Kidney epithelial cell (primary cell): Measurements from ENCODE around the gene HOXA11. TPM values are rescaled to one million over a fixed set of nuclear protein-coding genes. Genes with fewer than 3 reads are reported as not detected.

Experiments used
- DNase-seq: peaks from one replicate; pipeline ENCODE4 v3.0.0-alpha.2; 2010; ENCODE audit warnings: low read depth
- H3K27me3 ChIP-seq: 2 replicates; pipeline ENCODE4 v1.6.0; 2011; ENCODE audit warnings: low read length; ENCODE audit not compliant: control insufficient read depth, insufficient read depth
- H3K36me3 ChIP-seq: 2 replicates; pipeline ENCODE4 v1.5.1; 2011; ENCODE audit warnings: low read length; ENCODE audit not compliant: control insufficient read depth, insufficient read depth
- H3K4me3 ChIP-seq: 2 replicates; pipeline ENCODE4 v1.5.1; 2011; ENCODE audit warnings: low read depth, mild to moderate bottlenecking, control low read depth, low read length
- total RNA-seq: library from RNA; depleted of rRNA; stranded (reverse); fragments of >200 nt; gene quantifications from 2 replicates; pipeline ENCODE4 v1.2.3, GENCODE V29; 2015
- TF ChIP-seq, protein P1 (sequence below): IDR thresholded peaks from 2 replicates; pipeline ENCODE4 v1.5.1; 2011; ENCODE audit warnings: mild to moderate bottlenecking, moderate library complexity, low read length, control low read depth, inconsistent platforms; ENCODE audit not compliant: insufficient read depth, poor library complexity, severe bottlenecking

The HOXA11 gene
- total RNA-seq, 1 donor from 2014 or later: 17.3 TPM

DNA sequence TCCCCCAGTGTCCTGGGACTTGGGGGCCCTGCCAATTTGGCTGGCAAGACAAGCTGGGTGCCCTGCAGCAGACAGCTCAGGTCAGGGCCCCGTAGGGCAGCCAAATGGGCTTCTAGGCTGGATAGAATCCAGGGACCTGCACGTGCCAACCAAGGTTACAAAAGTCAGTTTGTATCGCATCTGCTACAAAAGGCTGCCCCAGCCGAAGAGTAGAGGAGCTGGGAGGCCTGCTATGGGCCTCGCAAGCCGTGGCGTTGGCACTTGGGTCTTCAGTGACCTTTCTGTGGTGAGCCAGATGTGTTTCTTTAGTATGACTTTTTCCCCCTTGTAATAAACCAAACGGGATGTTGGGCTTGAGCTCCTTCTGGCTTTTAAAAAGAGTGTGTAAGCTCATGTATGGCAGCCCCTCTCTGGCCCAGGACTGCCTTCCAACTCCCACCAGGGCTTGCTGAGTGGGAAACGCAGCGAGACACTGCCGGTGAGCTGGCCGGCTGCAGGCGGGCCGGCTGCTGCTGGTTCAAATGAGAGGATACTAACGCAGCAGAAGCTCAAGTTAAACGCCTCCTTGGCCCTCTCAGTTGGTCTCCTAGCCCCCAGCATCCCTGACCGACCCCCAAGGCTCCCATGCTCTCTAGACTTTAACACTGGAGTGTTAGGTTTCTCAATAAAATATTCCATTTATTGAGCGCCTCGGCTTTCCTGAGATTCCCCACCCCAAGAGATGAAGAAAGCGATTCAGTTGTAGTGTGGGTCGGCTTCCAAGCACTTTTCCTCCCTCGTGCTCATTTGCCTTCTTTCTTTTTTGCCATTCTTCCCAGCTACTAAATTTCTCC is 7.9 kb downstream of the HOXA11 start:
- Histone ChIP-seq H3K4me3 (peak overlapping the region; percentile 72), H3K36me3 (peaks cover 1% of the 10 kb centered on the region), H3K27me3 (no peaks in the 10 kb centered on the region)
- no peak for DNase-seq
- TF ChIP-seq, protein P1, sequence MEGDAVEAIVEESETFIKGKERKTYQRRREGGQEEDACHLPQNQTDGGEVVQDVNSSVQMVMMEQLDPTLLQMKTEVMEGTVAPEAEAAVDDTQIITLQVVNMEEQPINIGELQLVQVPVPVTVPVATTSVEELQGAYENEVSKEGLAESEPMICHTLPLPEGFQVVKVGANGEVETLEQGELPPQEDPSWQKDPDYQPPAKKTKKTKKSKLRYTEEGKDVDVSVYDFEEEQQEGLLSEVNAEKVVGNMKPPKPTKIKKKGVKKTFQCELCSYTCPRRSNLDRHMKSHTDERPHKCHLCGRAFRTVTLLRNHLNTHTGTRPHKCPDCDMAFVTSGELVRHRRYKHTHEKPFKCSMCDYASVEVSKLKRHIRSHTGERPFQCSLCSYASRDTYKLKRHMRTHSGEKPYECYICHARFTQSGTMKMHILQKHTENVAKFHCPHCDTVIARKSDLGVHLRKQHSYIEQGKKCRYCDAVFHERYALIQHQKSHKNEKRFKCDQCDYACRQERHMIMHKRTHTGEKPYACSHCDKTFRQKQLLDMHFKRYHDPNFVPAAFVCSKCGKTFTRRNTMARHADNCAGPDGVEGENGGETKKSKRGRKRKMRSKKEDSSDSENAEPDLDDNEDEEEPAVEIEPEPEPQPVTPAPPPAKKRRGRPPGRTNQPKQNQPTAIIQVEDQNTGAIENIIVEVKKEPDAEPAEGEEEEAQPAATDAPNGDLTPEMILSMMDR: no peak

DNA sequence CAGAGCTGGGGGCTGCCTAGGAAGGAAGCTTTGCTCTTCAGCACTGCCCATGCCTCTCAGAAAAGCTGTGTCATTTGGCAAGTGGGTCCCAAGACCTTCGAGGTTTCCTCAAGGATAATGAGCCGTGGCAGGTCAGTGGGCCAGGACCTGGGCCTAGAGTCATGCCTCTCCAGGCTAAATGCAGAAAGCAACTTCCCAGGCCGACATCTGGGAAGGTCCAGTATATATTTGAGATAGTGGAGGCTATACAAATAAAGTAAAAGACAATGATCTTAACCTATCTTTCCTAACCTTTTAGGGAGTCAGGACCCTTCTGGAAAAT is 8.5 kb downstream of the HOXA11 start:
- H3K4me3 ChIP-seq: peak overlapping the region; percentile 72
- no peaks in the 10 kb centered on the region for H3K27me3 ChIP-seq
- TF ChIP-seq, protein P1: no peak
- DNase-seq: no peak
- peaks cover 1% of the 10 kb centered on the region for H3K36me3 ChIP-seq

DNA sequence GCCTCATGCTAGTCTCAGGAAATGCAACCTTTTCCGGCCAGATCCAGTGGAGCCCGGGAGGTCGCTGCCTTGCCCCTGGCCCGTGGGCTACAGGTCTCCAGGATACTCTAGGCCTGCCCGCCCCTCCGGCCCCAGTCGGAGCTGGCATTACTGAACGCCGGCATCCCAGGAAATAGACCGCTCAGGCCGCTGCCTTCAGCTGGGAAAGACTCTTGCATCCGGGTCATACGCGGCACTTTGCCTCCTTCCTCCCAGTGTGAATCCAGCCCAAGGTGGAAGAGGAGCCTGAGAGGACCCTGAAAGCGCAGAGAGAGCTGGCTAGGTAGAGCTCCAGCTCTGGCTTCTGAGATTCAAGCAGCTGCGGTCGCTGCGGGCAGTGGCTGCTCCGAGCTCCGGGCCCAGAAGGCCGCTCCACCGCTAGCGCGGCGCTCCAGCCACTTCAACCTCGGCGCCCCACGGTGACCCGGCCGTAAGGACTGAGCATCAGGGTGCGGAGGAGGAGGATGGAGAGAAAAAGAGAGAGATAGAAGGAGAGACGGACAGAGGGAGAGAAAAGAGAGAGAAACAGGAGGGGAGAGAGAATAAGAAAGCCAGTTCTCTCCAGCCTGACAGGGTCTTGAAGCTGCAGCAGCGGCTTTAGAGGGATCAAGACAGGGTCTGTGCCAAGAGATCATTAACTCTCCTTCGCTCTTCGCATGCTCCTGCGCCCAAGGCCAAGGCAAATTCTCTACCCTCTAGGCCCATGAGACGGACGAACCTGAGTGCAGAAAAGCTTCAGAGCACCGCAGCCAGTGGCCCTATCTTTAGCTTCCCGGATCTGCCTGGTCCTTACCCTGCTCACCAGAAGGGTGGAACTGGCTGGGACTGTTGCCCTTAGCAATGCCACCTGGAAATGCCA is 9.2 kb downstream of the HOXA11 start:
- TF ChIP-seq, protein P1: no peak
- H3K4me3 ChIP-seq: peak overlapping the region; percentile 72
- no peak for DNase-seq
- H3K36me3 ChIP-seq: peaks cover 1% of the 10 kb centered on the region
- no peaks in the 10 kb centered on the region for H3K27me3 ChIP-seq

DNA sequence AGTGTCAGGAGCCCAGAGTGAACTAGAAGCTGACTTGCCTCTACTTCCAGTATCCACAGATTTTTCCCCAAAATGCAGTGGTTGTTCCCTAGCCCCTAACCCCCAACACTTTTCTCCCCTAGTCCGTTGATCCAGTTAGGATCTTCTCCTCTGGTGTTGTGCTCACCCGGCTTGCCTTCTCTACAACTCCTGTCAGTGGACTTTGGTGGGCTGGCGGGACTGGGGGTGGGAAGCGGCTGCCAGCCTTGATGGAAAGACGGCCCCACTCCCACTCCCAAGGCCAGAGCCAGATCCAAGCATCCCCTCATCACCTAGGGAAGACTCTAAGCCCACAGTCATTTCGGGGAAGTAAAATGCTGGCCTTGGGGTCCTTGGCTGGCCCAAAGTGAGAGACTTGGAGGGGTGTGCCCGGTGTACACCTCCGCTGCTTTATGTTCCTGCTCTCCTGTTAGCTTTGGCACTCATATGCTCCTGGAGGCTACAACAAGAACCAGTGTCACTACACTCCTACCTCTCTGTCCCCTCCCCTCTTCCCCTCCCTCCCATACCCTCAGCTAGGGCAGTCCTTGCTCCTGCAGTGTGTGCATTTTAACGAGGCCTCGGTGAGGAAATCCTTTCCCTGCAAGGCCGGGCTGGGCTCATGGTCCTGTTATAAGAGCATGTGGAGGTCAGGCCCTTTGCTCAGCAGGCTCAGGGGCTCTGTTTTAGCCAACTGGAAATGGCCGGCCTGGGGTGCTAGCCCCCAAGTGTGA is 10.0 kb downstream of the HOXA11 start:
- DNase-seq: no peak
- peaks cover 1% of the 10 kb centered on the region for H3K36me3 ChIP-seq
- H3K4me3 ChIP-seq: peak overlapping the region; percentile 72
- TF ChIP-seq, protein P1: no peak
- no peaks in the 10 kb centered on the region for H3K27me3 ChIP-seq

DNA sequence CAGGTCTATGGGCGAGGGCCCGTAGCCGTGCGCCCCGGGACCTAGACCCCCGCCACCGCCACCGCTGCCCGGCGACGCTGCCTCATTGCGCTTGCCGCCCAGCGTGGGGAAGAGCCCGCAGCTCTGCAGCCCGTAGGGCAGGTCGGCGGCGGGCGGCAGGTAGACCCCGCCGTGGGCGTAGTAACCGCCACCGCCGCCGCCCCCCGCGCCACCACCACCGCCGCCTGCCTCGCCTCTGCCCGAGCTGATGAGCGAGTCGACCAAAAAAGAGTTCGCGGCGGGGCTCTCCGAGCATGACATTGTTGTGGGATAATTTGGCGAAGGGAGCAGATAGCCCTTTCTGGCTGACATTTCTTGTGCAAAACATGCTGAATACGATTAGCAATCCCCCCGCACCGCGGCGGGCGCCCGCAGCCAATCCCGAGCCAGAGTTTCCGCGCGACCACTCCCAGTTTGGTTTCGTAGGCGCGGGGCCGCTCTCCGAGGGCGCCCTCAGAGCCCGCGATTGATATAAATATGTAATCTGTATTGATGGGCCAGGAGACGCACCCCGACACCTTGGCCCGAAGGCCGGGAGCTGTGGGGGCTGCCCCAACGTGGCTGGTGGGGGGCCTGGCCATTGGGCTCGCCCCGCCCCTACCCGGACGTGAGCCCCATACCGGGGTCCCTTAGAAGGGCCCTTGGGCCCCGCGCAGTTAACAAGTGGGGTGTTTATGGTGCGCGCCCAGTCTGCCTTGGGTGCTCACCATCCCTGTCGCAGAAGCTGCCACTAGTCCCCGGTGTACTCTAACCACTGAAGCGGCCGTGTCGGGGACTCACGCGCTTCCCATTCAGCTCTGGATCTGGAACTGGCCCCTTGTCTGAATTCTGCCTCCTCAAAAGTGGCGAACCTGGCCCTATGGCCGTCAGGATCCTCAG is 10.8 kb downstream of the HOXA11 start, which contains the start of gene HOXA10:
TSS of gene HOXA10 (minus strand) at position 365 of the 918 bp plus-strand sequence. CDS start at position 351, 14 bp downstream.
- peak within 1 kb of the TSS; percentile 72 for H3K4me3 ChIP-seq
- no peak for DNase-seq
- TF ChIP-seq, protein P1: no peak
- no peaks in the 10 kb centered on the region for H3K27me3 ChIP-seq
- H3K36me3 ChIP-seq: peaks cover 1% of the 10 kb centered on the region
